Spleen (tissue), 7 donors: ENCODE results near the gene RSL1D1.

Source experiments
- POLR2A ChIP-seq, 3 donors: fragments of 450-650 bp; IDR thresholded peaks; one replicate each; pipeline ENCODE4 v1.5.1; 2017; ENCODE audit warnings: antibody characterized with exemption in 3 of 3, mild to moderate bottlenecking in 1 of 3
- TF ChIP-seq, protein P1 (sequence below), 11 experiments: fragments of 200-600 bp in 7 of 11; fragments of 450-650 bp in 4 of 11; sonication (generic) in 4 of 11; IDR thresholded peaks in 8 of 11; conservative IDR thresholded peaks in 3 of 11; 1 replicate in 7 of 11; 2 replicates in 4 of 11; pipeline versions ENCODE4 v1.4.0 to v1.8.0; 2016 to 2021; ENCODE audit warnings: antibody characterized with exemption in 11 of 11, inconsistent platforms in 4 of 11, mild to moderate bottlenecking in 1 of 11
- donor health status: DM: no; HTN: no; CAD: no; lungs with moderate emphysema.
- donor health status: DM: no; HTN: no; CAD: no.
- donor health status: DM: no; HTN: no; CAD: no.

DNA sequence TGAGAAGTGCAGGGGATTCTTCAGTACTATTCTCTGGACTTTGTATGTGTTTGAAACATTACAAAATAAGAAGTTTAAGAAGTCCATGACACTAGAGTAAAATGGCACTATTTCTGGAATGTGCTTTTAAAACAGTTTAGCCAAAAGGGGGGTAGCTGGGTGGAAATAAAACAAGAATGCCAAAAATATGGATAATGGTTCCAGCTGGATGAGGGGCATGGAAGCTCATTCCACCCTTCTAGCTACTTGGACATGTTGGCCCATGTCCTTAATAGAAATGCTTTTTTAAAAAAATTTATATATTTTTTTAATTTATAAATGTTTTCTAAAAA, 67.3 kb downstream of the RSL1D1 start:
- TF ChIP-seq POLR2A (IDR thresholded peaks at IDR 0.05), result no peak
- TF ChIP-seq, protein P1, sequence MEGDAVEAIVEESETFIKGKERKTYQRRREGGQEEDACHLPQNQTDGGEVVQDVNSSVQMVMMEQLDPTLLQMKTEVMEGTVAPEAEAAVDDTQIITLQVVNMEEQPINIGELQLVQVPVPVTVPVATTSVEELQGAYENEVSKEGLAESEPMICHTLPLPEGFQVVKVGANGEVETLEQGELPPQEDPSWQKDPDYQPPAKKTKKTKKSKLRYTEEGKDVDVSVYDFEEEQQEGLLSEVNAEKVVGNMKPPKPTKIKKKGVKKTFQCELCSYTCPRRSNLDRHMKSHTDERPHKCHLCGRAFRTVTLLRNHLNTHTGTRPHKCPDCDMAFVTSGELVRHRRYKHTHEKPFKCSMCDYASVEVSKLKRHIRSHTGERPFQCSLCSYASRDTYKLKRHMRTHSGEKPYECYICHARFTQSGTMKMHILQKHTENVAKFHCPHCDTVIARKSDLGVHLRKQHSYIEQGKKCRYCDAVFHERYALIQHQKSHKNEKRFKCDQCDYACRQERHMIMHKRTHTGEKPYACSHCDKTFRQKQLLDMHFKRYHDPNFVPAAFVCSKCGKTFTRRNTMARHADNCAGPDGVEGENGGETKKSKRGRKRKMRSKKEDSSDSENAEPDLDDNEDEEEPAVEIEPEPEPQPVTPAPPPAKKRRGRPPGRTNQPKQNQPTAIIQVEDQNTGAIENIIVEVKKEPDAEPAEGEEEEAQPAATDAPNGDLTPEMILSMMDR (IDR thresholded peaks at IDR 0.05 in 8 of 11, conservative IDR thresholded peaks at IDR 0.05 in 3 of 11), result no peak
